H1 (cell line): ENCODE data around the gene MYO1F. TPM values are rescaled to one million over a fixed set of nuclear protein-coding genes. Genes with fewer than 3 reads are reported as not detected.

Experiments used
- CTCF ChIA-PET: fragments of 300-600 bp; sonication (Branson Sonifier 250); formaldehyde crosslinking; loops from one replicate; lab custom pipeline; 2021; ENCODE audit not compliant: partially characterized antibody; lab: Charles Lee
- POLR2A ChIA-PET: fragments of 300-600 bp; sonication (Branson Sonifier 250); formaldehyde crosslinking; loops from one replicate; lab custom pipeline; 2021; ENCODE audit warnings: inconsistent platforms; ENCODE audit not compliant: partially characterized antibody; lab: Charles Lee
- DNase-seq, 2 experiments: peaks; one replicate each; pipeline versions ENCODE4 v3.0.0 to v3.0.0-alpha.2; 2010 to 2022; ENCODE audit warnings: low spot score in 2 of 2, low read depth in 1 of 2, mixed read lengths in 1 of 2
- FAIRE-seq: peaks from 2 replicates; lab custom pipeline; 2011; peaks lifted over from hg19 to GRCh38; lab: Jason Lieb, UNC
- H2AFZ ChIP-seq: 2 replicates; pipeline ENCODE4 v1.8.1; 2012; ENCODE audit warnings: low read length, inconsistent platforms
- H2AK5ac ChIP-seq: 2 replicates; pipeline ENCODE4 v1.6.1; 2013; ENCODE audit warnings: low read depth, low read length
- H2BK120ac ChIP-seq: replicated peaks from 2 replicates; pipeline ENCODE3; 2013; ENCODE audit warnings: low read depth, low read length, inconsistent platforms
- H2BK12ac ChIP-seq: 2 replicates; pipeline ENCODE4 v1.6.1; 2013; ENCODE audit warnings: low read depth, low read length
- H2BK15ac ChIP-seq: 2 replicates; pipeline ENCODE4 v1.6.1; 2013; ENCODE audit warnings: low read length
- H2BK20ac ChIP-seq: 2 replicates; pipeline ENCODE4 v1.6.1; 2013; ENCODE audit warnings: low read length
- H2BK5ac ChIP-seq: 2 replicates; pipeline ENCODE4 v1.6.1; 2013; ENCODE audit warnings: low read depth, low read length
- H3K14ac ChIP-seq: 2 replicates; pipeline ENCODE4 v1.6.1; 2013; ENCODE audit warnings: inconsistent platforms; ENCODE audit not compliant: insufficient read length
- H3K18ac ChIP-seq: 2 replicates; pipeline ENCODE4 v1.6.1; 2013; ENCODE audit warnings: low read length; ENCODE audit errors: extremely low read depth
- H3K23ac ChIP-seq: 2 replicates; pipeline ENCODE4 v1.6.1; 2013; ENCODE audit warnings: inconsistent platforms; ENCODE audit not compliant: insufficient read length
- H3K23me2 ChIP-seq: 2 replicates; pipeline ENCODE4 v1.6.1; 2013; ENCODE audit warnings: low read depth, low read length
- H3K27ac ChIP-seq: 2 replicates; pipeline ENCODE4 v1.6.1; 2011; ENCODE audit warnings: low read depth, low read length, inconsistent platforms
- H3K27me3 ChIP-seq, 4 experiments: replicated peaks in 1 of 4; 1 replicate in 1 of 4; 2 replicates in 3 of 4; pipeline versions ENCODE4 v1.6.1 to v1.8.1; 2011 to 2013; ENCODE audit warnings: low read length in 3 of 4, mild to moderate bottlenecking in 3 of 4, inconsistent platforms in 2 of 4, mixed read lengths in 2 of 4, moderate library complexity in 1 of 4; ENCODE audit not compliant: control insufficient read depth in 3 of 4, insufficient read depth in 3 of 4; ENCODE audit errors: extremely low read depth in 1 of 4
- H3K36me3 ChIP-seq, 4 experiments: 2 replicates each; pipeline versions ENCODE4 v1.6.1 to v1.8.1; 2011 to 2013; ENCODE audit warnings: mild to moderate bottlenecking in 4 of 4, low read length in 3 of 4, moderate library complexity in 2 of 4, control low read depth in 1 of 4, inconsistent platforms in 1 of 4; ENCODE audit not compliant: insufficient read depth in 4 of 4, control insufficient read depth in 2 of 4
- H3K4ac ChIP-seq: replicated peaks from 2 replicates; pipeline ENCODE3; 2013; ENCODE audit warnings: low read length, low read depth, mixed read lengths, inconsistent platforms; ENCODE audit not compliant: insufficient read length
- H3K4me1 ChIP-seq, 4 experiments: replicated peaks in 1 of 4; 1 replicate in 1 of 4; 2 replicates in 3 of 4; pipeline versions ENCODE4 v1.6.1 to v1.8.1; 2011 to 2013; ENCODE audit warnings: low read length in 3 of 4, inconsistent platforms in 2 of 4, mixed read lengths in 1 of 4; ENCODE audit not compliant: insufficient read depth in 4 of 4, control insufficient read depth in 3 of 4
- H3K4me2 ChIP-seq, 2 experiments: 2 replicates each; pipeline versions ENCODE4 v1.6.1 to v1.8.1; 2011 to 2013; ENCODE audit warnings: low read depth in 2 of 2, low read length in 2 of 2, control low read depth in 1 of 2, inconsistent platforms in 1 of 2, mild to moderate bottlenecking in 1 of 2; ENCODE audit not compliant: insufficient read depth in 1 of 2
- H3K4me3 ChIP-seq, 4 experiments: fragments of 200-600, 300-600 bp in 1 of 4; sonication (generic), shearing (Covaris generic), sonication (Bioruptor Twin) in 1 of 4; 2 replicates each; pipeline versions ENCODE4 v1.5.1 to v1.8.1; 2011 to 2016; ENCODE audit warnings: low read length in 4 of 4, low read depth in 3 of 4, control low read depth in 2 of 4, inconsistent platforms in 2 of 4, mild to moderate bottlenecking in 2 of 4, mixed read lengths in 1 of 4, moderate library complexity in 1 of 4; ENCODE audit not compliant: insufficient read depth in 2 of 4; ENCODE audit errors: extremely low read depth in 1 of 4
- H3K56ac ChIP-seq: replicated peaks from 2 replicates; pipeline ENCODE3; 2013; ENCODE audit warnings: low read depth, mild to moderate bottlenecking, mixed read lengths, low read length, inconsistent platforms; ENCODE audit not compliant: insufficient read length
- H3K79me1 ChIP-seq: 2 replicates; pipeline ENCODE4 v1.6.1; 2013; ENCODE audit warnings: low read depth, low read length, control low read depth
- H3K79me2 ChIP-seq, 2 experiments: 2 replicates each; pipeline versions ENCODE4 v1.6.1 to v1.8.1; 2012 to 2013; ENCODE audit warnings: low read length in 2 of 2, mild to moderate bottlenecking in 2 of 2, inconsistent platforms in 1 of 2; ENCODE audit not compliant: insufficient read depth in 2 of 2, control insufficient read depth in 1 of 2
- H3K9ac ChIP-seq, 4 experiments: replicated peaks in 1 of 4; 1 replicate in 1 of 4; 2 replicates in 3 of 4; pipeline versions ENCODE4 v1.6.1 to v1.8.1; 2011 to 2013; ENCODE audit warnings: low read depth in 3 of 4, low read length in 3 of 4, control low read depth in 2 of 4, mild to moderate bottlenecking in 2 of 4, moderate library complexity in 2 of 4, inconsistent platforms in 1 of 4; ENCODE audit errors: extremely low read depth in 1 of 4
- H3K9me3 ChIP-seq, 2 experiments: 2 replicates each; pipeline versions ENCODE4 v1.6.1 to v1.8.1; 2012 to 2013; ENCODE audit warnings: mild to moderate bottlenecking in 2 of 2, moderate library complexity in 2 of 2, control low read depth in 1 of 2, inconsistent platforms in 1 of 2, low read depth in 1 of 2, low read length in 1 of 2, mixed read lengths in 1 of 2; ENCODE audit not compliant: insufficient read depth in 2 of 2
- H4K20me1 ChIP-seq, 2 experiments: replicated peaks in 1 of 2; 2 replicates each; pipeline versions ENCODE3 to v1.8.1; 2011 to 2013; ENCODE audit warnings: inconsistent platforms in 2 of 2, low read length in 2 of 2, mild to moderate bottlenecking in 1 of 2; ENCODE audit not compliant: insufficient read depth in 2 of 2, control insufficient read depth in 1 of 2
- H4K5ac ChIP-seq: 2 replicates; pipeline ENCODE4 v1.6.1; 2013; ENCODE audit warnings: low read length, low read depth, mixed read lengths, inconsistent platforms; ENCODE audit not compliant: insufficient read length
- H4K8ac ChIP-seq: 2 replicates; pipeline ENCODE4 v1.8.0; 2013; ENCODE audit warnings: mild to moderate bottlenecking, moderate library complexity, low read length, inconsistent platforms; ENCODE audit not compliant: insufficient read depth; ENCODE audit errors: extremely low read depth
- H4K91ac ChIP-seq: replicated peaks from 2 replicates; pipeline ENCODE3; 2013; ENCODE audit warnings: low read length, mixed read lengths, inconsistent platforms; ENCODE audit not compliant: insufficient read length
- RFX5 ChIP-seq: IDR thresholded peaks from 2 replicates; pipeline ENCODE4 v1.6.1; 2011; ENCODE audit warnings: low read depth, low read length, improper control_type of control experiment, borderline replicate concordance
- SAP30 ChIP-seq: fragments of 300-600 bp; sonication (generic); IDR thresholded peaks from 2 replicates; pipeline ENCODE4 v1.7.1; 2012; ENCODE audit warnings: low read length, moderate library complexity, mild to moderate bottlenecking, inconsistent platforms; ENCODE audit not compliant: insufficient read depth, insufficient replicate concordance
- WGBS, 2 experiments: shearing (Covaris generic) in 1 of 2; methylation state at CpG; one replicate each; pipeline versions ENCODE4 v1.1.6 to v1.1.7; 2013 to 2015; ENCODE audit warnings: low lambda C conversion rate in 2 of 2, mixed read lengths in 2 of 2, inconsistent platforms in 1 of 2, low coverage in 1 of 2, missing lambda C conversion rate in 1 of 2; ENCODE audit not compliant: insufficient replicate concordance in 2 of 2, insufficient coverage in 1 of 2, insufficient read length in 1 of 2; ENCODE audit errors: extremely low coverage in 1 of 2, missing lambda C conversion rate in 1 of 2; 5-methylcytosine and 5-hydroxymethylcytosine counted together
- polyA plus RNA-seq, 7 experiments: library from polyadenylated mRNA; depleted of rRNA in 3 of 7; stranded (reverse) in 5 of 7; unstranded in 2 of 7; fragments of >200 nt in 5 of 7; fragments of 200-250 nt in 2 of 7; gene quantifications; 1 replicate in 5 of 7; 2 replicates in 1 of 7; 4 replicates in 1 of 7; pipeline versions ENCODE4 v1.2.1 to v1.2.3, GENCODE V29; 2011 to 2013; ENCODE audit warnings: missing spikeins in 2 of 7, mixed read lengths in 2 of 7
- total RNA-seq: library from RNA; stranded (reverse); fragmentation: NEBNext Ultra II Directional; extraction: Animal tissue kit (Norgen Biotek cat#: 25700); gene quantifications from 2 replicates; pipeline ENCODE4 v1.2.1, GENCODE V29; 2021

The MYO1F gene
- total and polyA plus RNA-seq, 2 of the 8 experiments (the other 6 are each of a cell fraction or from before 2014, with no cell fraction given): 1.4 to 4.6 TPM

DNA sequence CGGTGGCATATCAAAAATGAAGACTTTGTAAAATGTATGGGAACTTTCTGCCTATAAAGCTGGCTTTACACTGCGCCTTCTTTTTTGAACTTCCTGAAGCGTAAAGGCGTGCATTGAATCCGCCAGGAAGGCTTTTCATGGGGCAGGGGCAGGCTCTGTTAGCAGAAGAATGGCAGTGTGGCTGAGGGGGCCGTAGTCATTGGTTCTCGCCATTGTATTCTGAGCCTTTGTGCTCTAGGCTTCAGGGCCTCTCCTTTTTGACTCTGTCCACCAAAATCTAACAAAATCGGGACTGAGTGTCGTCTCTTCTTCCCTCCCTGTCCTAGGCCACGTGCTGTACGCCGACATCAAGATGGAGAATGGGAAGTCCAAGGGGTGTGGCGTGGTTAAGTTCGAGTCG is 88.9 kb downstream of the MYO1F start:
- Histone ChIP-seq H2BK20ac (no peak overlapping the region), H4K8ac (no peak overlapping the region), H2BK15ac (no peak overlapping the region), H3K4me2 (no peak overlapping the region), H3K4ac (no peak overlapping the region), H2BK12ac (no peak overlapping the region), H2AK5ac (no peak overlapping the region), H2BK120ac (no peak overlapping the region), H2AFZ (no peak overlapping the region), H3K4me3 (no peak overlapping the region), H3K27me3 (no peaks in the 10 kb centered on the region), H3K9ac (no peak overlapping the region), H3K9me3 (no peaks in the 10 kb centered on the region), H3K14ac (no peak overlapping the region), H4K91ac (no peak overlapping the region), H3K23me2 (no peaks in the 10 kb centered on the region), H3K18ac (no peak overlapping the region), H3K27ac (no peak overlapping the region), H3K36me3 (peaks cover 25 to 56% (median 44%) of the 10 kb centered on the region in 4 experiments), H4K5ac (no peak overlapping the region), H3K4me1 (peaks cover 0 to 2% (median 0%) of the 10 kb centered on the region in 4 experiments; a peak in 1 of 7 replicates), H3K79me1 (peaks cover 8% of the 10 kb centered on the region; the same call in 1 of the 2 replicates), H3K79me2 (peaks cover 0 to 12% of the 10 kb centered on the region in 2 experiments; a peak in 2 of 4 replicates), H2BK5ac (no peak overlapping the region), H3K23ac (no peak overlapping the region), H3K56ac (no peak overlapping the region), H4K20me1 (peaks cover 6 to 34% of the 10 kb centered on the region in 2 experiments)
- WGBS, 2 experiments: 81% methylated on average over 15 of the region's 15 CpGs; no CpG with 5 or more reads in 1 of the 2 experiments
- TF ChIP-seq RFX5 (no peak), SAP30 (no peak)
- FAIRE-seq (no peak), DNase-seq (no peak)
- CTCF ChIA-PET: interaction anchor here (1.1 kb wide), 2 partner anchors 92 to 98 kb away, joined by 3 to 4 read pairs; no protein-coding TSS in a partner anchor
- POLR2A ChIA-PET: interaction anchor here (0.6 to 1.8 kb wide), 9 partner anchors 7 to 98 kb away, joined by 3 to 7 read pairs (median 3); partner anchors contain the start of gene RAB11B
